ENCODE results near the gene KRT80.

The KRT80 gene

GRCh38 chr12:52165096-52165855 is 26.5 kb downstream of the KRT80 start:
- WGBS, 2 experiments, result 82 to 83% methylated on average over 13 of the region's 13 CpGs
- no peaks in the 10 kb centered on the region for H3K27me3 ChIP-seq (ENCODE audit: control insufficient read depth, insufficient read depth, low read length, poor library complexity, severe bottlenecking)
- H3K9me3 ChIP-seq (ENCODE audit: control insufficient read depth, low read length), result no peaks in the 10 kb centered on the region
- H3K4me1 ChIP-seq (ENCODE audit: control insufficient read depth, insufficient read depth, low read length), result no peaks in the 10 kb centered on the region
- H3K36me3 ChIP-seq (ENCODE audit: control insufficient read depth, insufficient read depth, low read length), result no peaks in the 10 kb centered on the region
- H3K4me3 ChIP-seq (ENCODE audit: insufficient read depth, low read depth, low read length), result no peak overlapping the region
- H3K27ac ChIP-seq (ENCODE audit: insufficient read depth, low read depth, low read length, poor library complexity, severe bottlenecking), result no peak overlapping the region

GRCh38 chr12:52164624-52165023 is 27.2 kb downstream of the KRT80 start:
- 94 to 95% methylated on average over 13 of the region's 13 CpGs for WGBS, 2 experiments

DNA sequence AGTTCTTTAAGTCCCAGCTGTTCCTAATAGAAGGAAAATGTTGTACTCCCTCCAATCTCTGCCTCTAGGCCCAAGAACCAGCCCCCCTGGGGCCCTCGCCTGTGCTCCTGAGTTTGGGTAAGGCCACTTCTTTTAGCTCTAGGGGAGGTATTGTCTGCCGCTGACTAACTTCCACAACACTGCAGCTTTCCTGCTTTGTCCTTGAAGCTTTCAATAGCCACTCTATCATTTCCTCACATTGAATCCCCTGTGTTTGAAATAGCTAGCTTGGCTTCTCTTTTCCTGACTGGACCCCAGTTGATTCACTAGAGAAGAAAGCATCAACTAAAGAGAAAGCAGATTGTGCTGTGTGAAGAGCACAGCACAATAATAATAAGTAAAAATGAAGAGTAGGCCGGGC is 28.8 kb downstream of the KRT80 start:
- 53 to 54% methylated on average over 3 of the region's 3 CpGs for WGBS, 2 experiments
- Histone ChIP-seq H3K4me1 (ENCODE audit: control insufficient read depth, insufficient read depth, low read length) (no peaks in the 10 kb centered on the region), H3K9me3 (ENCODE audit: control insufficient read depth, low read length) (no peaks in the 10 kb centered on the region), H3K4me3 (ENCODE audit: insufficient read depth, low read depth, low read length) (no peak overlapping the region), H3K36me3 (ENCODE audit: control insufficient read depth, insufficient read depth, low read length) (no peaks in the 10 kb centered on the region), H3K27ac (ENCODE audit: insufficient read depth, low read depth, low read length, poor library complexity, severe bottlenecking) (no peak overlapping the region), H3K27me3 (ENCODE audit: control insufficient read depth, insufficient read depth, low read length, poor library complexity, severe bottlenecking) (no peaks in the 10 kb centered on the region)

More at GRCh38 chr12:52164624-52165023, 27.2 kb downstream of the KRT80 start:
- Histone ChIP-seq H3K27me3 (ENCODE audit: control insufficient read depth, insufficient read depth, low read length, poor library complexity, severe bottlenecking) (no peaks in the 10 kb centered on the region), H3K4me1 (ENCODE audit: control insufficient read depth, insufficient read depth, low read length) (no peaks in the 10 kb centered on the region), H3K9me3 (ENCODE audit: control insufficient read depth, low read length) (no peaks in the 10 kb centered on the region), H3K27ac (ENCODE audit: insufficient read depth, low read depth, low read length, poor library complexity, severe bottlenecking) (no peak overlapping the region), H3K4me3 (ENCODE audit: insufficient read depth, low read depth, low read length) (no peak overlapping the region), H3K36me3 (ENCODE audit: control insufficient read depth, insufficient read depth, low read length) (no peaks in the 10 kb centered on the region)

GRCh38 chr12:52160200-52160599 is 31.6 kb downstream of the KRT80 start:
- no peaks in the 10 kb centered on the region for H3K4me1 ChIP-seq (ENCODE audit: control insufficient read depth, insufficient read depth, low read length)
- no peaks in the 10 kb centered on the region for H3K9me3 ChIP-seq (ENCODE audit: control insufficient read depth, low read length)
- H3K4me3 ChIP-seq (ENCODE audit: insufficient read depth, low read depth, low read length), result no peak overlapping the region
- H3K27ac ChIP-seq (ENCODE audit: insufficient read depth, low read depth, low read length, poor library complexity, severe bottlenecking), result no peak overlapping the region
- 85 to 86% methylated on average over 4 of the region's 4 CpGs for WGBS, 2 experiments
- H3K27me3 ChIP-seq (ENCODE audit: control insufficient read depth, insufficient read depth, low read length, poor library complexity, severe bottlenecking), result no peaks in the 10 kb centered on the region
- H3K36me3 ChIP-seq (ENCODE audit: control insufficient read depth, insufficient read depth, low read length), result no peaks in the 10 kb centered on the region

- Histone ChIP-seq H3K4me1 (ENCODE audit: control insufficient read depth, insufficient read depth, low read length) (no peaks in the 10 kb centered on the region), H3K36me3 (ENCODE audit: control insufficient read depth, insufficient read depth, low read length) (no peaks in the 10 kb centered on the region), H3K4me3 (ENCODE audit: insufficient read depth, low read depth, low read length) (no peak overlapping the region), H3K27me3 (ENCODE audit: control insufficient read depth, insufficient read depth, low read length, poor library complexity, severe bottlenecking) (no peaks in the 10 kb centered on the region), H3K9me3 (ENCODE audit: control insufficient read depth, low read length) (no peaks in the 10 kb centered on the region), H3K27ac (ENCODE audit: insufficient read depth, low read depth, low read length, poor library complexity, severe bottlenecking) (no peak overlapping the region)
- 89 to 92% methylated on average over 5 of the region's 5 CpGs for WGBS, 2 experiments
Measured at GRCh38 chr12:52157566-52158150, 34.2 kb downstream of the KRT80 start.

DNA sequence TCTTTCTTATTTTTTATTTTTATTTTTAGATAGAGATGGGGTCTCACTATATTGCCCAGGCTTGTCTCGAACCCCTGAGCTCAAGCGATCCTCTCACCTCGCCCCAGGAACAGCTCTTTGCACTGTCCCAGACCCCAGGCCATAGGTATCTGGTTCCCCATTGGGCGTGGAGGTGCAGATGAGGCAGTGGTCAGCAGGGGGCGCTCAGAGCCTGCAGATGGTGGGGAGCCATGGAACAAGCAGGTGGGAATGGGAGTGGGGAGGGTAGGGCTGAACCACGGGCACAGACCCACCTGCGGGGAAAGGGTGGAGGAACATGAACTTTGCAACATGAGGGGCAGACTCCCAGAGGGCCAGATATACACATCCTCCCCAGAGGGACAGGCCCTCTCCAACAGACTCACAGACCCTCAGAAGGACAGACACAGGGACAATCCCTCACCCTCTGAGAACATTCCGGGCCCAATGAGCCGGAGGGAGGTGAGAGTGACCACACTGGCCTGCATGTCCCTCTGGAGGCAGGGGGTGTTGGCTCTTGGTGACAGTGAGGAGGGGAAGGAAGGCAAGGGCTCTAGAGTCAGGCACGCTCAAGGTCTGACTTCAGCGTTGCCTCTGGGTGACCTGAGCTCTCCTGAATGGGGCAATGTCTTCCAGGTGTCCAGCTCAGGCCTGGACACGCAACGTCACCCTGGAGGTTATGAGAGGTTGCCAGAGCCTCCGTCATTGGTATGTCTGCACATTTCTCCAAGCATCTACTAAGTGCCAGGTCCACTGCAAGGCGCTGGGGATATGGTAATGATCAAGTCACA is 34.9 kb downstream of the KRT80 start:
- no peaks in the 10 kb centered on the region for H3K27me3 ChIP-seq (ENCODE audit: control insufficient read depth, insufficient read depth, low read length, poor library complexity, severe bottlenecking)
- no peak overlapping the region for H3K4me3 ChIP-seq (ENCODE audit: insufficient read depth, low read depth, low read length)
- 60 to 62% methylated on average over 15 of the region's 15 CpGs for WGBS, 2 experiments

DNA sequence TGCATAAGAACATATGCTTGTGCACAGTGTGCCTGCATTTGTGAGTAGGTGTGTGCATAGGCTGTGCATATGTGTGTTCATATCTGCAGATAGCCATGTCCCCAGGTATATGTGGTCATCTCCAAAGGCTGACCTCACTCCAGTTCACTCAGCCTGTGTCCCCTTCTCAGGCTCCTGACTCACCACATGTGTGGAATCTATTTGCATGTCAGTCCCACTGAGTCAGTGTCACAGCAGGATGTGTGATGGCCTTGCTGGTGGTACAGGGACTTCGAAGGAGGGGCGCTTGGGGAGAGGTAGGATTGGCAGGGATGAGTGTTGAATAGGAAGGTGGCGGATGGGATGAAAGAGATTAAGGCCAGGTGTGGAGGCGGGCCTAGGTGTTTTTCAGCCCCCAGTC is 35.5 kb downstream of the KRT80 start:
- Histone ChIP-seq H3K36me3 (ENCODE audit: control insufficient read depth, insufficient read depth, low read length) (no peaks in the 10 kb centered on the region), H3K9me3 (ENCODE audit: control insufficient read depth, low read length) (no peaks in the 10 kb centered on the region), H3K27me3 (ENCODE audit: control insufficient read depth, insufficient read depth, low read length, poor library complexity, severe bottlenecking) (no peaks in the 10 kb centered on the region), H3K4me3 (ENCODE audit: insufficient read depth, low read depth, low read length) (no peak overlapping the region), H3K27ac (ENCODE audit: insufficient read depth, low read depth, low read length, poor library complexity, severe bottlenecking) (no peak overlapping the region), H3K4me1 (ENCODE audit: control insufficient read depth, insufficient read depth, low read length) (no peaks in the 10 kb centered on the region)
- WGBS, 2 experiments, result 83% methylated on average over 4 of the region's 4 CpGs

More for the DNA sequence above, 34.9 kb downstream of the KRT80 start:
- H3K9me3 ChIP-seq (ENCODE audit: control insufficient read depth, low read length), result no peaks in the 10 kb centered on the region
- H3K27ac ChIP-seq (ENCODE audit: insufficient read depth, low read depth, low read length, poor library complexity, severe bottlenecking), result no peak overlapping the region
- no peaks in the 10 kb centered on the region for H3K36me3 ChIP-seq (ENCODE audit: control insufficient read depth, insufficient read depth, low read length)
- H3K4me1 ChIP-seq (ENCODE audit: control insufficient read depth, insufficient read depth, low read length), result no peaks in the 10 kb centered on the region

DNA sequence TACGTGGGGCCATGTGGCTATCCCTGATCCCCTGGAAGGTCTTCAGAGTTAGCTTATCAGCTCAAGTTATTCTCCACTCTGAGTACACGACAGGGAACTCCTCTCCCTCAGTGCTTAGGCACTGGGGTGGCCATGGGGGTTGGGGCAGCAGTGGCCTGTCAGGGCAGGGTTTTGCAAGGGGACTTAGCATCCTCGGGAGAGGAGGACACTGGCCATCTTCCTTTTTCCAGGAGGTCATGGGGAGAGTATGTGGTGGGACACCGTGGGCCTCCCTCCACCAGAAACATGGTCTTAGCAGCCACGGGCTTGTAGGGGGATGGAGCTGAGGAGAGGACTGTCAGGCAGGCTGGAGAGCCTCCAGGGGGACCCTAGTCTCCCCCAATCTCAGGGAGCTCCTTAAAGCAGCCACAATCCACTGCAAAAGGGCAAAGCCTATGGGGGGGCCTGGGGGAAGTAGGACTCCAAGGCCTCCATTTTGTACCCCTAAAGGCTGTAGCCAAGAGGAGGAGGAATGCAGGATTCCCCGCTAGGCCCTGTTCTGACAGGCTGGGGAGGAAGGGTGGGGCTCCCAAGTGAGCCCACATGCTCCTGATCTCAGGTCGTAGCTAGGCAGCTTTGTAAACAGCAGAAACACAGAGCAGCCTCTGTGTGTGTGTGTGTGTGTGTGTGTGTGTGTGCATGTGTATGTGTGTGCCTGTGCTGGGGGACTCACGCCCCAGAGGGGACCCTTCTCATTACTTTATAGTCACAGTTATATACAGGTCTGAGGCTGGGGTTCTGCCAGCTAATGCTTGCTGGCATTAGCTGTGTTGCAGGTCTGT is 36.6 kb downstream of the KRT80 start:
- Histone ChIP-seq H3K27me3 (ENCODE audit: control insufficient read depth, insufficient read depth, low read length, poor library complexity, severe bottlenecking) (no peaks in the 10 kb centered on the region), H3K4me1 (ENCODE audit: control insufficient read depth, insufficient read depth, low read length) (no peaks in the 10 kb centered on the region), H3K27ac (ENCODE audit: insufficient read depth, low read depth, low read length, poor library complexity, severe bottlenecking) (no peak overlapping the region), H3K9me3 (ENCODE audit: control insufficient read depth, low read length) (no peaks in the 10 kb centered on the region), H3K36me3 (ENCODE audit: control insufficient read depth, insufficient read depth, low read length) (no peaks in the 10 kb centered on the region), H3K4me3 (ENCODE audit: insufficient read depth, low read depth, low read length) (no peak overlapping the region)
- WGBS, 2 experiments, result 65 to 76% methylated on average over 7 to 8 of the region's 8 CpGs

DNA sequence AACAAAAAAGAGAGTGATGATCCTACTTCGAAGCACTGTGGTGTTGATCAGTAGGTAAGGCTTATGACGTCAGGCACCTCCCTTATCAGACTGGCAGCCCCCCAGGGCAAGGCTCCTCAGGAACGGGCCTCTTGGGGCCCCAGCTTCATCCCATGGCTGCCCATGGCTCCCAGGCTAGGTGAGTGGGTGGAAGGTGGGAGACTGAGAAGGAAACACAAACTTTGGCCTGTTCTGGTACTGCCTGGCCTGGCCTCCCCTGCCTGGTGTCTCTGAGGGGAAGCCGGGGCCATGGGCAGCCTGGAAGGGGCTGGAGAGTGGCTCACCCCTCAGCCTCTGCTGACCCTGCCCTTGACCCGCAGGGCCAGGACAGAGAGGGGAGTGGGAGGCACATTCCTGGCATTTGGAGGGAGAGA is 38.9 kb downstream of the KRT80 start:
- no peak overlapping the region for H3K27ac ChIP-seq (ENCODE audit: insufficient read depth, low read depth, low read length, poor library complexity, severe bottlenecking)
- no peaks in the 10 kb centered on the region for H3K4me1 ChIP-seq (ENCODE audit: control insufficient read depth, insufficient read depth, low read length)
- H3K9me3 ChIP-seq (ENCODE audit: control insufficient read depth, low read length), result no peaks in the 10 kb centered on the region
- no peaks in the 10 kb centered on the region for H3K27me3 ChIP-seq (ENCODE audit: control insufficient read depth, insufficient read depth, low read length, poor library complexity, severe bottlenecking)
- no peaks in the 10 kb centered on the region for H3K36me3 ChIP-seq (ENCODE audit: control insufficient read depth, insufficient read depth, low read length)
- H3K4me3 ChIP-seq (ENCODE audit: insufficient read depth, low read depth, low read length), result no peak overlapping the region
- WGBS, 2 experiments, result 90 to 94% methylated on average over 5 of the region's 5 CpGs
